ENCODE data around the gene DDX42. TPM values are rescaled to one million over a fixed set of nuclear protein-coding genes. Genes with fewer than 3 reads are reported as not detected.
"Not testable (repeated sequence)": the region's sequence is repeated elsewhere in the genome, so short reads cannot be mapped to it uniquely, and the experiment has no call there.

Gene DDX42
- polyA plus RNA-seq, 12 donors, result 80.5 to 177 (median 109) TPM; not detected in 1

DNA sequence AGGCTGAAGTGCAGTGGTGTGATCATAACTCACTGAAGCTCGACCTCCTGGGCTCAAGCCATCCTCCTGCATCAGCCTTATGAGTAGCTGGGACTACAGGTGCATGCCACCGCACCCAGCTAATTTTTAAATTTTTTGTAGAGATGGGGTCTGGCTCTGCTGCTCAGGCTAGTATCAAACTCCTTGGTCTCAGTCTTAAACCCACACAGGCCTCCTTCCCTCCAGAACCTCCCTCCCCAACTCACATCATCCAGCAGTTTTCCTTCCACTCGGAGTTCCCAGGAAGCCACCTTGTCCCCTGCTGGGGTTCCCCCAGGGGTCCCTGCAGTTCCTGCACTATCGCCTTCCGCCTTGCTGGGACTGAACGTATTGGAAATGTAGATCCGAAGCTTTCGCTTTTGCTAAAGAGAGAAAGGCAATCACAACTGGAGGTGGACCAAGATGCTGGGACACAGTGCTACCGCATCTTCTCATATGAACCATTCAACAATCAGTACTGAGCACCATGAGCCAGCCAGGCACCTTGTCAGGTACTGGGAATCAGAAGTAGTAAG lies 61.3 kb downstream of the DDX42 start:
- DNase-seq, result no peak

DNA sequence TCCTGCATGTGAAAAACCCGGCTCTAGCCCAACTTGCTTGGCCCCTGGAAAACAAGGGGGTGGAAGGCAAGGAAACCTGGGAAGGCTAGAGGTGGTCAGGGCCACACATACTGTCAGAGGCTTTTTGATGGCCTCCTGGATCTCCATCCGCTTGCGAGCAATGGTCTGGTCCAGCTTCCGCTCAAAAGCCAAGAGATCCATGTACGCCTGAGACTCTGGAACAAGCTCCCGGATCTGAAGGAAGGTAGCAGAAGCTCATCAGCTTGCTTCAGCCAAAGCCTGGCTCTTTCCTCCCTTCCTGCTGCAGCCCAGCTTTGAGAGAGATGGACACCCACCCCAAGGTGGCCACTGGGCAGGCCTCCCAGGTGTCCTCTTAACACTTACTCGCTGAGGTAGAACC lies 62.8 kb downstream of the DDX42 start:
- no peak for DNase-seq

DNA sequence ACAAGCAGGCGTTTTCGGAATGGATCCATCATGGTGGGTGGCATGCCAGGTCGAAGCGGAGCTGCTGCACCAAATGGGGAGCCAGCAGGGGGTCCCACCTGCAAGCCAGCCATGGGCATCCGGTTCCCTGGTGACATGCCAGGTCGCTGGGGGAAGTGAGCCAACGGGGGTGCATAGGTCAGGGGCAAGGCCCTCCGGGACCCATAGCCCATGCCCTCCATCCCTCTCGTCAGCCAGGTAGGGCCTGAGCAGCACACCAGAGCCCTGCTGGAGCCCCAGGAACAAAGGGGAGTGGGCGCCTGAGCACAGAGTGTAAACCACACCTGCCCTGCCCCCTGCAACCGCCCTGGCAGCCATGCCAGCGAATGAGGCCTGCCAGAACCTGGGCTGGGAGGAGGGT lies 63.5 kb downstream of the DDX42 start:
- no peak for DNase-seq

DNA sequence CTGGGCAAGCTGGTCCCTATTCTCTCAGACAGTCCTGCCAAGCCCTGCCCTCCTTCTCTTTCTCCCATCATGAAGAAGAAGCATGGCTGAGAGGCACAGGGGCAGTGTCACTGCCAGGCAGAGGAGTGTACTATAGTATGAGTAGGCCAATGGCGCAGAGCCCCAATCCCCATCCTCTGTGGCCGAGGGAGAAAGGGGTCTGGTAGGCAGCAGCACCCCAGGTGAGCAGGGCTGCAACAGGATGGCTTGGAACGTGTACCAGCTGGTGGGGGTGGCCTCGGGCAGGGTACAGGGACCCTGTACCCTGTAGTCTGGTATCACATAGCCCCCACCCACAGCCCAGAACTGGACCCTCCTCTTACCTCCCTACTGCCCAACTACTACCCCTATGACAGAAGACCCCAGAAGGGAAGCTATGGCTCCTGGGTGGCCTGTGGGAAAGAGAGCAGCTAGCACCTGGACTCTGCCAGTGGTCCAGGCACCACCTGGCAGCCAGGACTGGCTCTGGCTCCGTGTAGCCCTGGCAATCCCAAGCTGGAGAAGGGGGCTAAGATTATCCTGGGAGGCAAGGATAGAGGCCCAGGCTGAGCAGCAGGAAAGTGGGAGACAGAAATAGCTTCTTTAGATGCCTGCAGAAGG lies 64.1 kb downstream of the DDX42 start:
- DNase-seq, result no peak

DNA sequence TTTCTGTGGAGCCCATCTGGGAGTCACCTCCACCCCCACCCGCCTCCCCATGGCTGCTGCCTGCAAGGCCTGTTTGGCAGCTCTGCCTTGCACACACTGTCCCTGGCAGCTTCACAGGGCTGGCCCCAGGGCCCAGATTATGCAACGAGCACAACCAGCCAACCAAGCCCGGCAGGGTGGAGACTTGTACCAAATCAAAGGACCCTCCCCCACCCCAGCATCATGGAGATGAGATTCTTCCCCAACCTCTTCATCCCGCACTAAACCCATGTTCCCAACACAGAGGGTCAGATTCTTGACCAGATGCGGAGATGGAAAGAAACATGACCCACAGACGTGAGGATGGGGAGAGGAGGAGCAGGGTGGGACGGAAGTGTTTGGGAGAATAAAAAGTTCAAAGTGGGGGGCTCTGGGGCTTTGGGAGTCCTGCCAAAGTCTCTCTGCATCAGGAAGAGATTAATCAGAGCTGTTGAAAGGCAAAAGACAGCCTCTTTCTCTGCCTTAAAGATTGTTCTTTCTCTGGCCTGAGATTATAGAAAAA lies 64.7 kb downstream of the DDX42 start:
- no peak for DNase-seq

DNA sequence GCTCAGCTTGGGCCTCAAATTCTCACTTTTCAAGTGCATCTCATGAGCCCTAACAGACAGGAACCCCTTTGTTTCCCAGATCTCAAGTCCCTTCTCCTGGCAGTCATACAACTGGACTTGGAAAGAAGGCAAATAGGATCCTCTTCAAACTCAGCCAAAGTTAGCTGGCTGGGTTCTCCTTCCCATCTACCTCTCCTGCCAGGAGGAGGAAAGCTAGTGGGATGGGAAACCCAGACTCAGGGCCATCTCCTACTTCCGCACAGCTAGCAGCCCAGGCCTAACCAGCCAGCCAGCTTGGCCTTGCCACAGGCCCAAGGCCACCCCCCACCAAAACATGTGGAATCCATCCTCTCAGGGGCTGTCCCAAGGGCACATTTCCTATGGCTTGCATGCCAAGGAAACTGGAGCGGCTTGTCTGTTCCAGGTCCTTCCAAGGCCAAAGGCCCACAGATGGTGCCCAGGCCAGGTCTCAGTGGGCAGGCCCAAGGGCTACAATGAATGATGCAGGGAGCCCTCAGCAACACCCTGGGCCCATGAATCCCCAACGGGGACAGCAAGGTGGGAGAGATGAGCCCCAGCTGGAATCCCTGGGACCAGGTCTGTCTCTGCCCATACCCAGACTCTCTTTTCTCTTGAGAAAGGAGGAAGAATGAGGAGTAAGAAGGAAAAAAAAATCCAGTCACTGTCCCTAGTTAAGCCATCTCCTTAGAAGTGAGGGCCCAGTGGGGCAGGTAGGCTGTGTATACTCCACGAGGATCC lies 66.8 kb downstream of the DDX42 start:
- no peak for DNase-seq

DNA sequence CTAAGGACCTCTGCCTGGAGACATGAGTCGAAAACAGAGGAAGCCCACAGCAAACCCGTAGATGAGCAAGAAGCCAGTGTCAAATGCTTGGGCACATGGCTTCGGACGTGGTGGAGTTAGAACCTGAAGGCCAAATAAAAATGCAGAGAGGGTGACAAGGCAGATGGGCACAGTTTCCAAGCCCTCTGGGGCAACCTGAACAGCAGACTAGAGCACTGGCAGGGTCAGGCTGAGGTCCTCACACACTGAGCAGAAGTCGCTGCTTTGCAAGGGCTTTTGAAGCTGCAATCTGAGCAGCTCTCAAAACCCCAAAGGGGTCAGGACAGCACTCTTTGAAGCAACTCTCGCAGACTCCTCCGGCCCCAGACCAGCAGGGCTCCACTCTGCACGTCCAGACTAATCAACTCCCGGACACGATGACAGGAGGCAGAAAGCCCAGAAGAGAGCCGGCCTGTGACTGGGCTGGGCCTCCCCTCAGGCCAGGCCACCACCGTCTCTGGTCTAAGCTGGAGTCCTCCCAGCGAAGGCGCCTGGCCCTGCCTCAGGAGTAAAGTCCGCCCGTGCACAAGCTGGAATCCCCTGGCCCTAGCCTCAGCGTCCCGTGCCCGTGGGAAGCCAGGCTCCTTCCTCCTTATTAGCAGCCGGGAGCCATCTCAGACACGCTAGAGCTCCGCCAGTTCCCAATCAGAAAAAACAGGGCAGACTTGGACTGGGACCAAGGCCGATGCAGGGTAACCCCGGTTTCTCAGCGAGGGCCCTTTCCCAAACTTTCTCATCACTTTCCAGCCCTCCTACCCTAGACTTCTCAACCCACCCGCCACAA lies 67.6 kb downstream of the DDX42 start:
- no peak for DNase-seq

DNA sequence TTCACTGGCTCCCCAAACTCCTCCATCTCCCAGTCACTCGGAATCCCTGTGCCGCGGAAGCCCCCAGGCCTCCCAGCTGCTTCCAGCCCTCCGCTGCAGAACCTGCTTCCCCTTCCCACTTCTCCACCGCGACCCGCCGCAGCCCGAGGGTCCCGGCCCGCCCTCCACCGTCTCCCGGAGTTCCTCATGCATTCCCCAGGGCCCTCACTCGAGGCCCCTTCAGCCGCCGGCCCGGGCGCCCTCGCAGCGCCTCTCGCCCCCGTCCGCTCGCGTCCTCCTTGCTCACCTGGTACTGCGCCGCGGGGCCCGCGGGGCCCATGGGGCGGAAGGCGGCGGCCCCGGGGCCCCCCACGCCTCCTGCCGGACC lies 68.2 kb downstream of the DDX42 start:
- no peak for DNase-seq

DNA sequence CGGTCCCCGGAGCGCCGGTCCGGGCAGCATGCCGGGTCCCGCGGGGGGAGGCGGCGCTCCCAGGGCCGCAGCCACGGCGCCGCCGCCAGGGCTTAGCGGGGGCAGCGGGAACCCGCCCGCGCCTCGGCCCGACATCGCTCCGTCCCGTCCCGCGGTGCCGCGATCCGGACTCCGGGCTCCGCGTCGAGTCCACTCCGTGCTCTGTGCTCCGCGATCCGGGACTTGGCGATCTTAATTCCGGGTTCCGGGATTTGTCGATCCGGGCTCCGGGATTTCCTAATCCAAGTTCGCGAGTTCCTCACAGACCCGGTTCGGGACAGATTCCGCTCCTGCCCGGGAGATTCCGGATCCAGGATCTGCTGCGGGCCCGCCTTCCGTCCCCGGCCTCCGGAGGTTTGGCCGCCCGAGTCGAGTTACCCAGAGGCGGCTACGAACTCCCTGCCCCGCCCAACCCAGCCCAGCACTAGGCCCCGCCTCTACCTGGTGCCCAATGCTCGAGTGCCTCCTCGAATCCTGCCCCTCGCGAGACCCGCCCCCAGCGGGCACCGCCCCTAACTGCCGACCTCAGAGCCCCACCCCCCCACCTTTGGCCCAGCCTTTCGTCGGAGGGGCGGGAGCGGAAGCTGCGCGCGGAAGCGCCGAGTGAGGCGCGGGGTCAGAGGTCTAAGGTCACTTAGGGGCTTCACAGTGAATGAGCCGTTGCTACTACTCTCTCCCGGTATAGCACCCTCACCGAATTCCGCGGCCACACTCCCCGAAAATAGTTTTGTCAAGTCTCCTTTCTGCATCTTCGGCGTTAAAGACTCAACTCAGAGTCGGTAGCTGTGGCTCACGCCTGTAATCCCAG lies 68.8 kb downstream of the DDX42 start, which contains the start of gene SMARCD2:
Gene SMARCD2, minus strand, starts transcription at position 146 of the 847 bp plus-strand sequence. Its CDS starts 11 bp downstream, at position 135.
- peak; percentile 97 for DNase-seq

DNA sequence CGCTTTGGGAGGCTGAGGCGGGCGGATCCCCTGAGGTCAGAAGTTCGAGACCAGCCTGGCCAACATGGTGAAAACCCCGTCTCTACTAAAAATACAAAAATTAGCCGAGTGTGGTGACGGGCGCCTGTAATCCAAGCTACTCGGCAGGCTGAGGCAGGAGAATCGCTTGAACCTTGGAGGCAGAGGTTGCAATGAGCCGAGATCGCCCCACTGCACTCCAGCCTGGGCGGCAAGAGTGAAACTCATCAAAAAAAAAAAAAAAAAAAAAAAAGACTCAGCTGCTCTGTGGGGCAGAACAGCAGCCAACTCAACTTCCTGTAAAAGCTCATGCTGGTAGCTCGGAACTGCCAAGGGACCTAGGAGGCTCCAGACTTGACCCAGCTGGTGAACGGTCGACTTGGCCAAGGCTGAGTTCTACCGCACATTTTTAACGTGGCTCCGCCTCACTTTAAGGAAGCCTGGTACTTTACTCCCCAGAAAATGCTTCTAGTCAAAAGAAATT lies 69.5 kb downstream of the DDX42 start:
- DNase-seq, result not testable (repeated sequence)

DNA sequence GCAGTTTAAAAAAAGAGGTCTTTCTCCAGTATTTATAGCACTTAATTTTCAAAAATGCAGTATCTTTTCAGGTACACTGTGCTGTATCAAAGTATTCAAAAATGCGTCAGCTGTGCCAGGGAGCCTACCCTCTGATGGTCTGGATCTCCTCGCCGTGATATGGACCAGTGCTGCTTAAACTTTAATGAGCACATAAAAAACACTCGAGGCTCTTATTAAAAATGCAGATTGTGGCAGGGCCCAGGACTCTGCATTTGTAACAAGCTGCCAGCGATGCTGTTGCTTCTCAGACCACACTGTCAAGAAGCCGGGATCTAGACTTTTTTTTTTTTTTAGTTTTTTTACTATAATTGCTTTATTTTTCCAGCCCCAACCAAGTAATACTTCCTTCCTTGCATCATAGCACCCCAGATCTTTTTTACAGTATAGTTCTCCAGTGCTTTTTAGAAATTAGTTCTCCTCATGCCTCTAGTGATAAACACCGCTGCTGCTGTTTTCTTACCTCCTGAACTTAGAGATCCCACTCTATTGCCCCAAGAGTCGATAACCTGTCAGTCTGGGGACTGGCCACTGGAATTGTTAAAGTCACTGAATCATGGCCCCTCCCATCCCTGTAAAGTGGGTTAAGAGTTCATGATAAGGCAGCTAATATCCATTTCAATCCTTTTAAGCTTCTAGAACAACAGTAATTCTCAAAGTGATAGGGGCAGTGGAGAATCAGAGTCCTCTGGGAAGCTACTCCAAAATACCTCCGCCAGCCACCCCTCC lies 70.1 kb downstream of the DDX42 start:
- DNase-seq, result no peak

DNA sequence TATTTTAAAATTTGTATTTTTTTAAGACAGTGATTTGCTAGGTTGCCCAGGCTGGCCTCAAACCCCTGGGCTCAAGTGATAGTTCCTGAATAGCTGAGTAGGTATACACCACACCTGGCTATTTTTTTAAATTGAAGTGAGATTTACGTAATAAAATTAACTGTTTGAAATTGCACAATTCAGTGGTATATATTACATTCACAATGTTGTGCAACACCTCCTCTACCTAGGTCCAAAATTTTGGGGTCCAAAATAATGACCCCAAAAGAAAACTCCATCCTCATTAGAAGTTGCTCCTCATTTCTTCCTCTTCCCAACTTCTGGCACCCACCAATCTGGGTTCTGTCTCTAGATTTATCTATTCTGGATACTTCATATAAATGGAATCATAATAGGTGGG lies 71.5 kb downstream of the DDX42 start:
- DNase-seq, result no peak

DNA sequence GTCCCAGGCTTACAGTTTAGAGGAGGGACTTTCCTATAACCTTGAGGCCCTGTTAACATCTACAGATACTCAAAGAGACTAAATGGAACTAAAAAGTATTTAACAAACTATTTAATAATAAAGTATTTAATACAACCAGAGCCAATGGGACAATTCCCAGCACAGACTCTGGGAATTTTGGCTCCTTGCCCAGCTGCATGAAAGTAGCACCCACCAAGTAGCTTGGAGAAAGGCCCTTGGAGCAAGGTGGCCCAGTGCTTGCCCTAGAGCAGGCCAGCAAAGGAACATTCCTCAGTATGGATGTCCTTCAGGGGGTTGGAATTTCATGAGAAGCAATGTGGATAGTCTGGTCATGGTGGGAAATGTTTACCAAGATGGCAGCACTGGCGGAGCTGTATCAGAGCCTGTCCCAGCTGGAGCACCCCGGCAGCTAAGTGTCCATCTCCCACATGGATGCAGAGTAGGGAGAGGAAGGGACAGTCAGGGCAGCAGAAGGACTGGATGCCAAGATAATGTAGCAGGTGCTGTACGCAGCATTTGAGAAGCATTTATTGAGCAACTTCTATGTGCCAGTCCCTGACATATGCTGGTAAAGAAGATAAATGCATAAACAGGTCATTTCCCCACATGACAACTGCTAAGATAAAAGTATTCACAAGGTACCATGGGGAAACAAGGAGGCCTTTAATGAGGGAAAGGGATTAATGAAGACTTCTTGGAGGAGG lies 73.7 kb downstream of the DDX42 start:
- no peak for DNase-seq

DNA sequence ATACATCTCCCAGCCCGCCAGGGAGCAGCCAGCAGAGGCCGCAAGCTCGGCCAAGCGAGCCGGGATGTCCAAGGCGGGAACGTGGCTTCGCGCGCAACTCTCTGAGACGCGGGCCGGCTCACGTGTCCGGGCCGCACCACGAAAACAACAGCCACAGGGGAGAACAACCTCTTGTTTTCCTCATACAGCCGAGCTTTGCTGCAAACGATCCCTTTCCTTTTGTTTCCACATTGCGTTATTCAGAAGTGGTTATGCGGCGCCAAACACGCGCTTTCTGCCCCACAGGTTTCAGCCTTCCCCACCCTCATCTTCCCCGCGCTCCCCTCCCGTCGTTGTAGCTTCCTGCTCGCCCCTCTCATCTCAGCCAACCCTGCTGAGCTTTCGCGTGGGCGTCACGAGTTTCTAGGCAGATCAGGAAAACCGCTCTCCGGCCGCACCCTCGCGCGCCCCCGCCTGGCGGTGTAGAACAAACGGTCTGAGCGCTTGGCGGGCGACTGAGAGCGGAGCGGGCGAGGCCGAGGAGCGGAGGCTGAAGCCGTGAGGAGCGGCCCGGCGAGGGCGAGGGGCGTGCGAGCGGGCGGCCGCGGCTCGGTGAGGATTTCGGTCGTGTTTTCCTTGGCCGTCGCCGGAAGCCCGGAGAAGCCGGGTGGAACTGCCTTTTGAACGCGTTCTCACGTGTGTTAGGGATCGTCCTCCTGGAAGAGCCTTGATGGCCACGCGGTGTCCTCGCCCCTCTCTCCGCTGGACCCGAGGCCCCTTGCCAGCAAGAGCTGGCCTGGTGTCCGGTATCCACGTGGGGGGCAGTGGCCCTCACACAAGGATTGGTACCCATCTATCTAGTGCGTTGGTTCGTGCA lies 75.1 kb downstream of the DDX42 start:
- DNase-seq, result peak; percentile 91

DNA sequence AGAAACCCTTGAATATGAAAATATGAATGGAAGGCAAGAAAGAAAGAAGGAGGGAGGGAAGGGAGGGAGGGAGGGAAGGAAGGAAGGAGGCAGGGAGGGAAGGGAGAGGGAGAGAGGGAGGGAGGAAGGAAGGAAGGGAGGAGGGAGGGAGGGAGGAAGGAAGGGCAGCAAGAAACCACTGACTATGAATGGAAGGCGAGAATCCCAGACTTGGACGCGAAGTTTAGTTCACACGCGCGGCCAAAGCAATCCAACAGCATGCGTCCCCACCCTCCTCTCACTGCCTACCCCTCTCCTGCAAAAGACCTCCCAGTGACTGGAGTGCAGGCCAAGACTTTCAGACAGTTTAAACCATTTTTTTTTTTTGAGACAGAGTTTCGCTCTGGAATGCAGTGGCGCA lies 76.4 kb downstream of the DDX42 start:
- DNase-seq, result no peak

DNA sequence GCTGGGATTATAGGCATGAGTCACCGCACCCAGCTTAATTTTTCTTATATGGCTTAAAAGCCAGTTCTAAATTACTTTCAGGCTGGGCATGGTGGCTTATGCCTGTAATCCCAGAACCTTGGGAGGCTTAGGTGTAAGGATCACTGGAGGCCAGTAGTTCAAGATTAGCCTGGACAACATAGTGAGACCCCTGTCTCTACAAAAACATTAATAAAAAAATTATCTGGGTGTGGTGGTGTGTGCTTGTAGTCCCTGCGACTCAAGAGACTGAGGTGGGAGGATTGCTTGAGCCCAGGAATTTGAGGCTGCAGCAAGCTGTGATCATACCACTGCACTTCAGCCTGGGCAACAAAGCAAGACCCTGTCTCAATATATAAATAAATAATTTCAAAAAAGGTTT lies 79.3 kb downstream of the DDX42 start:
- no peak for DNase-seq

DNA sequence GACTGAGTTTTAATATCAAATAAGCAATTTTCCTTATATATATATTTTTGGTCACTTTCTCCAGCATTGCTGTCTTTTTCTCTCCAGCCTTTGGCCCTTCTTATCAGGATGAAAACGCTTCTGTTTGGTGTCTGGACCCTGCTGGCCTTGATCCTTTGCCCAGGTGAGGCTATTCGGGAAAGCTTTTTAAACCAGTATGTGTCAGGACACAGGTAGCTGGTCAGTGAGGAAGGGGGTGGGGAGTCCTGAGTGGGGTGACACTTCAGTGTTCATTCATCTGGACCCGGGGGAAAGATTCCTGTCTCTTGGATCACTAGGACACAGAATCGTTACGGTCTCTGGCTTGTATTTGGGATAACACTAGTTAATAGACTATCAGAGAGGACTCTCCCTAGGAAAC lies 80.7 kb downstream of the DDX42 start:
- DNase-seq, result no peak

DNA sequence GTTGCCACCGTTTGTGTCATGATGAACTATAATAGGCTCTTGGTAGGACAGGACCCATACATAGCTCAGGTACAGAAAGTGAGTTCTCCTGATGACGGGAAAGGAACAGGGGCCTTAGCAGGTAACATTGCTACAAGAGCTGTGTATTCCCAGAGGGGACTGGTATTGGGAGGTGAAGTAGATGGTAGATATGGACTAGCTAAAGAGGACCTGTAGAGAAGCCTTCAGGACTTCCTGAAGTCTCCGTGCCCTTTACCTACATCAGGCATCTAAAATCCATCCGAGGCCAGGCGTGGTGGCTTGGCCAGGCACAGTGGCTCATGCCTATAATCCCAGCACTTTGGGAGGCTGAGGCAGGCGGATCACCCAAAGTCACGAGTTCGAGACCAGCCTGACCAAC lies 81.2 kb downstream of the DDX42 start:
- no peak for DNase-seq

All from muscle of arm (tissue), 12 donors.